Measurements from ENCODE around the gene IL17D.

The IL17D gene

GRCh38 chr13:20721058-20721453 is 17.6 kb downstream of the IL17D start:
- Histone ChIP-seq H3K27ac (ENCODE audit: insufficient read depth in 1 of 2, low read depth in 1 of 2, low read length in 2 of 2, poor library complexity in 1 of 2, severe bottlenecking in 2 of 2) (no peak overlapping the region), H3K4me1 (ENCODE audit: control extremely low read depth in 1 of 4, control insufficient read depth in 4 of 4, insufficient read depth in 4 of 4, low read length in 3 of 4) (peaks cover 0 to 13% (median 7%) of the 10 kb centered on the region in 4 experiments), H3K4me3 (ENCODE audit: control insufficient read depth in 1 of 7, extremely low read depth in 1 of 7, insufficient read depth in 4 of 7, low read depth in 2 of 7, low read length in 6 of 7) (peak overlapping the region in 3 of 7 experiments; percentile 72 to 79 (median 73)), H3K36me3 (ENCODE audit: control insufficient read depth in 4 of 4, insufficient read depth in 4 of 4, low read length in 3 of 4) (no peaks in the 10 kb centered on the region), H3K9me3 (ENCODE audit: control extremely low read depth in 1 of 5, control insufficient read depth in 4 of 5, insufficient read depth in 2 of 5, low read depth in 1 of 5, low read length in 4 of 5) (peaks cover 0 to 2% (median 0%) of the 10 kb centered on the region in 5 experiments), H3K27me3 (replicated peaks in 2 of 5; ENCODE audit: control insufficient read depth in 4 of 5, insufficient read depth in 5 of 5, low read length in 4 of 5) (peaks cover 0 to 23% (median 7%) of the 10 kb centered on the region in 5 experiments)
- POLR2A ChIA-PET = no interaction called here
- DNase-seq = no peak
- CTCF ChIA-PET = interaction anchor here (3.5 kb wide), 1 partner anchor 10 kb away, joined by 24 read pairs; no protein-coding TSS in a partner anchor
- WGBS (ENCODE audit: insufficient coverage) = 94% methylated on average over 15 of the region's 16 CpGs

- no peaks in the 10 kb centered on the region for H3K36me3 ChIP-seq (ENCODE audit: control insufficient read depth in 4 of 4, insufficient read depth in 4 of 4, low read length in 3 of 4)
- peaks cover 0 to 2% (median 0%) of the 10 kb centered on the region in 5 experiments for H3K9me3 ChIP-seq (ENCODE audit: control extremely low read depth in 1 of 5, control insufficient read depth in 4 of 5, insufficient read depth in 2 of 5, low read depth in 1 of 5, low read length in 4 of 5)
- ChIA-PET POLR2A (no interaction called here), CTCF (interaction anchor here (1.0 to 3.5 kb wide), 5 partner anchors 7 to 205 kb away, joined by 3 to 24 read pairs (median 3); no protein-coding TSS in a partner anchor)
- DNase-seq = peak; percentile 48 to 84 (median 75)
- no peak overlapping the region for H3K27ac ChIP-seq (ENCODE audit: insufficient read depth in 1 of 2, low read depth in 1 of 2, low read length in 2 of 2, poor library complexity in 1 of 2, severe bottlenecking in 2 of 2)
- H3K4me3 ChIP-seq (ENCODE audit: control insufficient read depth in 1 of 7, extremely low read depth in 1 of 7, insufficient read depth in 4 of 7, low read depth in 2 of 7, low read length in 6 of 7) = peak overlapping the region; percentile 17 to 79 (median 55)
- WGBS (ENCODE audit: insufficient coverage) = 19% methylated on average over 65 of the region's 81 CpGs
- peaks cover 0 to 13% (median 7%) of the 10 kb centered on the region in 4 experiments for H3K4me1 ChIP-seq (ENCODE audit: control extremely low read depth in 1 of 4, control insufficient read depth in 4 of 4, insufficient read depth in 4 of 4, low read length in 3 of 4)
- H3K27me3 ChIP-seq (replicated peaks in 2 of 5; ENCODE audit: control insufficient read depth in 4 of 5, insufficient read depth in 5 of 5, low read length in 4 of 5) = peaks cover 0 to 23% (median 7%) of the 10 kb centered on the region in 5 experiments
Observed at GRCh38 chr13:20721454-20722357, 18.2 kb downstream of the IL17D start.

- no peak overlapping the region for H3K4me3 ChIP-seq (ENCODE audit: control insufficient read depth in 1 of 7, extremely low read depth in 1 of 7, insufficient read depth in 4 of 7, low read depth in 2 of 7, low read length in 6 of 7)
- H3K9me3 ChIP-seq (ENCODE audit: control extremely low read depth in 1 of 5, control insufficient read depth in 4 of 5, insufficient read depth in 2 of 5, low read depth in 1 of 5, low read length in 4 of 5) = no peaks in the 10 kb centered on the region
- H3K27me3 ChIP-seq (replicated peaks in 2 of 5; ENCODE audit: control insufficient read depth in 4 of 5, insufficient read depth in 5 of 5, low read length in 4 of 5) = no peaks in the 10 kb centered on the region
- no peak for DNase-seq
- peaks cover 0 to 6% (median 0%) of the 10 kb centered on the region in 4 experiments for H3K4me1 ChIP-seq (ENCODE audit: control extremely low read depth in 1 of 4, control insufficient read depth in 4 of 4, insufficient read depth in 4 of 4, low read length in 3 of 4)
- ChIA-PET POLR2A (no interaction called here), CTCF (interaction anchor here (1.1 kb wide), 1 partner anchor 19 kb away, joined by 4 read pairs; no protein-coding TSS in a partner anchor)
- H3K36me3 ChIP-seq (ENCODE audit: control insufficient read depth in 4 of 4, insufficient read depth in 4 of 4, low read length in 3 of 4) = peaks cover 0 to 2% (median 0%) of the 10 kb centered on the region in 4 experiments
- H3K27ac ChIP-seq (ENCODE audit: insufficient read depth in 1 of 2, low read depth in 1 of 2, low read length in 2 of 2, poor library complexity in 1 of 2, severe bottlenecking in 2 of 2) = no peak overlapping the region
- WGBS (ENCODE audit: insufficient coverage) = 100% methylated on average over 2 of the region's 6 CpGs
Observed at GRCh38 chr13:20727856-20728255, 24.4 kb downstream of the IL17D start.

GRCh38 chr13:20728579-20729311 is 25.2 kb downstream of the IL17D start:
- Histone ChIP-seq H3K27ac (ENCODE audit: insufficient read depth in 1 of 2, low read depth in 1 of 2, low read length in 2 of 2, poor library complexity in 1 of 2, severe bottlenecking in 2 of 2) (no peak overlapping the region), H3K36me3 (ENCODE audit: control insufficient read depth in 4 of 4, insufficient read depth in 4 of 4, low read length in 3 of 4) (peaks cover 0 to 2% (median 0%) of the 10 kb centered on the region in 4 experiments), H3K27me3 (replicated peaks in 2 of 5; ENCODE audit: control insufficient read depth in 4 of 5, insufficient read depth in 5 of 5, low read length in 4 of 5) (no peaks in the 10 kb centered on the region), H3K4me3 (ENCODE audit: control insufficient read depth in 1 of 7, extremely low read depth in 1 of 7, insufficient read depth in 4 of 7, low read depth in 2 of 7, low read length in 6 of 7) (no peak overlapping the region), H3K9me3 (ENCODE audit: control extremely low read depth in 1 of 5, control insufficient read depth in 4 of 5, insufficient read depth in 2 of 5, low read depth in 1 of 5, low read length in 4 of 5) (no peaks in the 10 kb centered on the region), H3K4me1 (ENCODE audit: control extremely low read depth in 1 of 4, control insufficient read depth in 4 of 4, insufficient read depth in 4 of 4, low read length in 3 of 4) (peaks cover 0 to 6% (median 0%) of the 10 kb centered on the region in 4 experiments)
- peak in 1 of 3 donors; percentile 17 for DNase-seq
- ChIA-PET CTCF (interaction anchor here (0.9 to 1.1 kb wide), 2 partner anchors 11 to 20 kb away, joined by 3 to 4 read pairs; no protein-coding TSS in a partner anchor), POLR2A (no interaction called here)
- 61% methylated on average over 7 of the region's 14 CpGs for WGBS (ENCODE audit: insufficient coverage)

GRCh38 chr13:20729633-20730585 is 26.4 kb downstream of the IL17D start:
- CTCF ChIA-PET = interaction anchor here (0.9 to 1.6 kb wide), 2 partner anchors 12 kb away, joined by 3 read pairs; no protein-coding TSS in a partner anchor
- H3K4me1 ChIP-seq (ENCODE audit: control extremely low read depth in 1 of 4, control insufficient read depth in 4 of 4, insufficient read depth in 4 of 4, low read length in 3 of 4) = peaks cover 0 to 6% (median 0%) of the 10 kb centered on the region in 4 experiments
- H3K27ac ChIP-seq (ENCODE audit: insufficient read depth in 1 of 2, low read depth in 1 of 2, low read length in 2 of 2, poor library complexity in 1 of 2, severe bottlenecking in 2 of 2) = no peak overlapping the region
- H3K36me3 ChIP-seq (ENCODE audit: control insufficient read depth in 4 of 4, insufficient read depth in 4 of 4, low read length in 3 of 4) = peaks cover 0 to 2% (median under 1%) of the 10 kb centered on the region in 4 experiments
- POLR2A ChIA-PET = no interaction called here
- H3K27me3 ChIP-seq (replicated peaks in 2 of 5; ENCODE audit: control insufficient read depth in 4 of 5, insufficient read depth in 5 of 5, low read length in 4 of 5) = no peaks in the 10 kb centered on the region
- 92% methylated on average over 30 of the region's 33 CpGs for WGBS (ENCODE audit: insufficient coverage)
- no peak for DNase-seq
- no peak overlapping the region for H3K4me3 ChIP-seq (ENCODE audit: control insufficient read depth in 1 of 7, extremely low read depth in 1 of 7, insufficient read depth in 4 of 7, low read depth in 2 of 7, low read length in 6 of 7)
- H3K9me3 ChIP-seq (ENCODE audit: control extremely low read depth in 1 of 5, control insufficient read depth in 4 of 5, insufficient read depth in 2 of 5, low read depth in 1 of 5, low read length in 4 of 5) = no peaks in the 10 kb centered on the region

GRCh38 chr13:20738616-20739015 is 35.1 kb downstream of the IL17D start:
- H3K4me1 ChIP-seq (ENCODE audit: control extremely low read depth in 1 of 4, control insufficient read depth in 4 of 4, insufficient read depth in 4 of 4, low read length in 3 of 4) = no peaks in the 10 kb centered on the region
- DNase-seq = no peak
- ChIA-PET CTCF (no interaction called here), POLR2A (no interaction called here)
- 94% methylated on average over 6 of the region's 6 CpGs for WGBS (ENCODE audit: insufficient coverage)
- no peaks in the 10 kb centered on the region for H3K27me3 ChIP-seq (replicated peaks in 2 of 5; ENCODE audit: control insufficient read depth in 4 of 5, insufficient read depth in 5 of 5, low read length in 4 of 5)
- H3K9me3 ChIP-seq (ENCODE audit: control extremely low read depth in 1 of 5, control insufficient read depth in 4 of 5, insufficient read depth in 2 of 5, low read depth in 1 of 5, low read length in 4 of 5) = peaks cover 0 to 4% (median 0%) of the 10 kb centered on the region in 5 experiments
- no peak overlapping the region for H3K27ac ChIP-seq (ENCODE audit: insufficient read depth in 1 of 2, low read depth in 1 of 2, low read length in 2 of 2, poor library complexity in 1 of 2, severe bottlenecking in 2 of 2)
- H3K4me3 ChIP-seq (ENCODE audit: control insufficient read depth in 1 of 7, extremely low read depth in 1 of 7, insufficient read depth in 4 of 7, low read depth in 2 of 7, low read length in 6 of 7) = no peak overlapping the region
- peaks cover 0 to 13% (median 0%) of the 10 kb centered on the region in 4 experiments for H3K36me3 ChIP-seq (ENCODE audit: control insufficient read depth in 4 of 4, insufficient read depth in 4 of 4, low read length in 3 of 4)
